Measurements from ENCODE around the gene PLAC8. TPM values are rescaled to one million over a fixed set of nuclear protein-coding genes. Genes with fewer than 3 reads are reported as not detected.
A peak's percentile ranks its signal among the peaks of the same experiment; 100 is the strongest.

Gene PLAC8
- total and polyA plus RNA-seq, 7 experiments from 2014 or later, result 204 to 634 (median 327) TPM

GRCh38 chr4:83107631-83108030, 6.9 kb downstream of the PLAC8 start:
- DNase-seq (peak in 1 of 9 donors; percentile 55), ATAC-seq (no peak)
- Mint-ChIP-seq H3K36me3 (peaks cover 11 to 64% (median 33%) of the 10 kb centered on the region in 5 donors), H3K27ac (peak overlapping the region in 7 of 9 donors; percentile 45 to 99 (median 98)), H3K4me1 (peaks cover 31 to 71% (median 48%) of the 10 kb centered on the region in 7 donors), H3K4me3 (peak overlapping the region; percentile 14 to 99 (median 71)), H3K9me3 (peaks cover 0 to 5% (median 0%) of the 10 kb centered on the region in 11 donors), H3K27me3 (no peaks in the 10 kb centered on the region)
- Histone ChIP-seq H3K27ac (ENCODE audit: low read depth, low read length) (peak overlapping the region; percentile 49), H3K4me3 (ENCODE audit: low read length) (no peak overlapping the region), H3K27me3 (ENCODE audit: control insufficient read depth in 2 of 2, insufficient read depth in 2 of 2, low read length in 2 of 2) (no peaks in the 10 kb centered on the region), H3K4me1 (ENCODE audit: control insufficient read depth in 2 of 2, insufficient read depth in 2 of 2, low read length in 2 of 2) (peaks cover 23 to 28% of the 10 kb centered on the region in 2 donors), H3K36me3 (ENCODE audit: control insufficient read depth in 2 of 3, insufficient read depth in 3 of 3, low read length in 3 of 3) (peaks cover 14 to 37% (median 16%) of the 10 kb centered on the region in 3 experiments), H3K9me3 (ENCODE audit: control insufficient read depth in 2 of 3, low read length in 3 of 3) (no peaks in the 10 kb centered on the region)
- POLR2A ChIA-PET, result interaction anchor here (0.8 to 7.7 kb wide), 5 partner anchors 11 to 145 kb away, joined by 3 to 58 read pairs (median 45); no protein-coding TSS in a partner anchor
- intact Hi-C loops (cut with micrococcal nuclease), result loop anchor here in 1 of 2 donors (2.0 kb wide), 1 partner anchor 13 kb away; no protein-coding TSS in a partner anchor
- CTCF ChIA-PET, result interaction anchor here (1.3 to 2.1 kb wide), 3 partner anchors 33 to 145 kb away, joined by 4 to 9 read pairs (median 5); no protein-coding TSS in a partner anchor

GRCh38 chr4:83104991-83105390, 9.5 kb downstream of the PLAC8 start:
- H3K27ac Mint-ChIP-seq, result peak overlapping the region in 8 of 9 donors; percentile 26 to 85 (median 62)
- no peaks in the 10 kb centered on the region for H3K27me3 Mint-ChIP-seq
- Histone ChIP-seq H3K27me3 (ENCODE audit: control insufficient read depth in 2 of 2, insufficient read depth in 2 of 2, low read length in 2 of 2) (no peaks in the 10 kb centered on the region), H3K27ac (ENCODE audit: low read depth, low read length) (no peak overlapping the region), H3K4me1 (ENCODE audit: control insufficient read depth in 2 of 2, insufficient read depth in 2 of 2, low read length in 2 of 2) (peaks cover 13 to 39% of the 10 kb centered on the region in 2 donors), H3K9me3 (ENCODE audit: control insufficient read depth in 2 of 3, low read length in 3 of 3) (no peaks in the 10 kb centered on the region), H3K4me3 (ENCODE audit: low read length) (no peak overlapping the region), H3K36me3 (ENCODE audit: control insufficient read depth in 2 of 3, insufficient read depth in 3 of 3, low read length in 3 of 3) (peaks cover 14 to 62% (median 31%) of the 10 kb centered on the region in 3 experiments)
- H3K4me3 Mint-ChIP-seq, result peak overlapping the region in 7 of 10 donors; percentile 1 to 58 (median 17)
- DNase-seq (no peak), ATAC-seq (no peak)
- H3K9me3 Mint-ChIP-seq, result peaks cover 0 to 8% (median 0%) of the 10 kb centered on the region in 11 donors
- H3K36me3 Mint-ChIP-seq, result peaks cover 23 to 65% (median 47%) of the 10 kb centered on the region in 5 donors
- peaks cover 40 to 78% (median 58%) of the 10 kb centered on the region in 7 donors for H3K4me1 Mint-ChIP-seq
- intact Hi-C loops (cut with micrococcal nuclease), result no loop called here
- ChIA-PET CTCF (interaction anchor here (1.5 kb wide), 1 partner anchor 8 kb away, joined by 7 read pairs; no protein-coding TSS in a partner anchor), POLR2A (interaction anchor here (0.6 to 7.0 kb wide), 3 partner anchors 9 to 21 kb away, joined by 4 to 45 read pairs (median 5); no protein-coding TSS in a partner anchor)

GRCh38 chr4:83096397-83096796, 18.1 kb downstream of the PLAC8 start:
- CTCF ChIA-PET, result interaction anchor here (0.8 to 2.1 kb wide), 7 partner anchors 9 to 156 kb away, joined by 3 to 9 read pairs (median 3); no protein-coding TSS in a partner anchor
- Mint-ChIP-seq H3K4me1 (peaks cover 34 to 84% (median 69%) of the 10 kb centered on the region in 7 donors), H3K36me3 (peaks cover 24 to 72% (median 62%) of the 10 kb centered on the region in 5 donors), H3K27ac (peak overlapping the region in 6 of 9 donors; percentile 51 to 92 (median 78)), H3K9me3 (peaks cover 0 to 4% (median 0%) of the 10 kb centered on the region in 11 donors), H3K4me3 (peak overlapping the region in 2 of 10 donors; percentile 7 to 15), H3K27me3 (no peaks in the 10 kb centered on the region)
- ATAC-seq (no peak), DNase-seq (no peak)
- POLR2A ChIA-PET, result interaction anchor here (1.4 to 6.6 kb wide), 5 partner anchors 12 to 122 kb away, joined by 5 to 45 read pairs (median 19); partner anchors contain the start of gene PLAC8
- Histone ChIP-seq H3K36me3 (ENCODE audit: control insufficient read depth in 2 of 3, insufficient read depth in 3 of 3, low read length in 3 of 3) (peaks cover 43 to 87% (median 45%) of the 10 kb centered on the region in 3 experiments), H3K27ac (ENCODE audit: low read depth, low read length) (no peak overlapping the region), H3K27me3 (ENCODE audit: control insufficient read depth in 2 of 2, insufficient read depth in 2 of 2, low read length in 2 of 2) (no peaks in the 10 kb centered on the region), H3K9me3 (ENCODE audit: control insufficient read depth in 2 of 3, low read length in 3 of 3) (no peaks in the 10 kb centered on the region), H3K4me1 (ENCODE audit: control insufficient read depth in 2 of 2, insufficient read depth in 2 of 2, low read length in 2 of 2) (peaks cover 0 to 26% of the 10 kb centered on the region in 2 donors), H3K4me3 (ENCODE audit: low read length) (no peak overlapping the region)
- intact Hi-C loops (cut with micrococcal nuclease), result no loop called here

- Histone ChIP-seq H3K9me3 (ENCODE audit: control insufficient read depth in 2 of 3, low read length in 3 of 3) (no peaks in the 10 kb centered on the region), H3K4me3 (ENCODE audit: low read length) (no peak overlapping the region), H3K27me3 (ENCODE audit: control insufficient read depth in 2 of 2, insufficient read depth in 2 of 2, low read length in 2 of 2) (no peaks in the 10 kb centered on the region), H3K36me3 (ENCODE audit: control insufficient read depth in 2 of 3, insufficient read depth in 3 of 3, low read length in 3 of 3) (peaks cover 37 to 84% (median 39%) of the 10 kb centered on the region in 3 experiments), H3K4me1 (ENCODE audit: control insufficient read depth in 2 of 2, insufficient read depth in 2 of 2, low read length in 2 of 2) (peaks cover 0 to 17% of the 10 kb centered on the region in 2 donors), H3K27ac (ENCODE audit: low read depth, low read length) (peak overlapping the region; percentile 41)
- ATAC-seq (no peak), DNase-seq (no peak)
- ChIA-PET POLR2A (interaction anchor here (1.9 to 6.6 kb wide), 3 partner anchors 9 to 125 kb away, joined by 5 to 45 read pairs (median 33); no protein-coding TSS in a partner anchor), CTCF (interaction anchor here (1.2 to 1.5 kb wide), 3 partner anchors 19 to 167 kb away, joined by 3 to 9 read pairs (median 3); no protein-coding TSS in a partner anchor)
- no peaks in the 10 kb centered on the region for H3K9me3 Mint-ChIP-seq
- H3K27me3 Mint-ChIP-seq, result no peaks in the 10 kb centered on the region
- no peak overlapping the region for H3K4me3 Mint-ChIP-seq
- intact Hi-C loops (cut with micrococcal nuclease), result no loop called here
- H3K4me1 Mint-ChIP-seq, result peaks cover 37 to 76% (median 56%) of the 10 kb centered on the region in 7 donors
- peaks cover 28 to 66% (median 62%) of the 10 kb centered on the region in 5 donors for H3K36me3 Mint-ChIP-seq
- peak overlapping the region in 8 of 9 donors; percentile 20 to 92 (median 78) for H3K27ac Mint-ChIP-seq
Measured at GRCh38 chr4:83093060-83093640, 21.4 kb downstream of the PLAC8 start.

GRCh38 chr4:83089410-83090157, 24.9 kb downstream of the PLAC8 start:
- Histone ChIP-seq H3K27ac (ENCODE audit: low read depth, low read length) (no peak overlapping the region), H3K4me1 (ENCODE audit: control insufficient read depth in 2 of 2, insufficient read depth in 2 of 2, low read length in 2 of 2) (peaks cover 0 to 9% of the 10 kb centered on the region in 2 donors), H3K27me3 (ENCODE audit: control insufficient read depth in 2 of 2, insufficient read depth in 2 of 2, low read length in 2 of 2) (no peaks in the 10 kb centered on the region), H3K4me3 (ENCODE audit: low read length) (no peak overlapping the region), H3K9me3 (ENCODE audit: control insufficient read depth in 2 of 3, low read length in 3 of 3) (no peaks in the 10 kb centered on the region), H3K36me3 (ENCODE audit: control insufficient read depth in 2 of 3, insufficient read depth in 3 of 3, low read length in 3 of 3) (peaks cover 16 to 67% (median 23%) of the 10 kb centered on the region in 3 experiments)
- H3K27ac Mint-ChIP-seq, result peak overlapping the region in 8 of 9 donors; percentile 33 to 89 (median 56)
- H3K27me3 Mint-ChIP-seq, result no peaks in the 10 kb centered on the region
- H3K4me1 Mint-ChIP-seq, result peaks cover 24 to 66% (median 45%) of the 10 kb centered on the region in 7 donors
- ATAC-seq, result no peak
- intact Hi-C loops (cut with micrococcal nuclease), result no loop called here
- CTCF ChIA-PET, result interaction anchor here (0.7 to 1.5 kb wide), 3 partner anchors 14 to 23 kb away, joined by 3 to 7 read pairs (median 4); no protein-coding TSS in a partner anchor
- no peak overlapping the region for H3K4me3 Mint-ChIP-seq
- H3K9me3 Mint-ChIP-seq, result no peaks in the 10 kb centered on the region
- POLR2A ChIA-PET, result interaction anchor here (1.0 to 1.3 kb wide), 4 partner anchors 9 to 162 kb away, joined by 3 to 5 read pairs (median 4); no protein-coding TSS in a partner anchor
- no peak for DNase-seq
- peaks cover 20 to 57% (median 48%) of the 10 kb centered on the region in 5 donors for H3K36me3 Mint-ChIP-seq
